NCI-H774 (cell line): Measurements from ENCODE around the gene KDM4B.
"Not testable (repeated sequence)": the region's sequence is repeated elsewhere in the genome, so short reads cannot be mapped to it uniquely, and the experiment has no call there.

Source experiments
- DNase-seq: peaks from one replicate; lab custom pipeline; 2025; lab: John Stamatoyannopoulos, UW

The KDM4B gene

DNA sequence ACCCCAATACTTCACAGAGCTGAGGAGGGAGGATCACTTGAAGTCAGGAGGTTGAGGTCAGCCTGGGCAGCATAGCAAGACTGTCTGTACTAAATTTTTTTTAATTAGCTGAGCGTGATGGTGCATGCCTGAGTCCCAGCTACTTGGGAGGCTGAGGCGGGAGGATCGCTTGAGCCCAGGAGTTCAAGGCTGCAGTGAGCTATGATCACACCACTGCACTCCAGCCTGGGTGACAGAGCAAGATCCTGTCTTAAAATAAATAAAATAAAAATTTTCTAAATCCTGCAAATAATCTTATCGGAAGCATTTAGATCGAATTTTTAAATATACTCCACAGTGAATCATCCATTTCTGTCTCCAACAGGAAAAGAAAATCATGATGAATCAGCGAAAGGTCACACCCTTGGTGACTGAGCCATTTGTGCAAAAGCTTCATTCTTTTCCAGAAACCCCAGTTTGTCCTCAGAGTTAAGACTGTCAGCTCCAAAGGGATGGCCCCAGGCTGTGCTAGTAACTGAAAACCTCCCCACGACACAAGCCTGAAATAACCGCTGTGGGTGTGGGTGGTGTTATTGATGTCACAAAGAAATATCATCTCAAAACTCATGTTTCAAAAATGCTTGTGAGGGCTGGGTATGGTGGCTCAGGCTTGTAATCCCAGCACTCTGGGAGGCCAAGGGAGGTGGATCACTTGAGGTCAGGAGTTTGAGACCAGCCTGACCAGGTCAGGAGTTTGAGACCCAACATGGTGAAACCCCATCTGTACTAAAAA is 204.1 kb downstream of the KDM4B start:
- no peak for DNase-seq

DNA sequence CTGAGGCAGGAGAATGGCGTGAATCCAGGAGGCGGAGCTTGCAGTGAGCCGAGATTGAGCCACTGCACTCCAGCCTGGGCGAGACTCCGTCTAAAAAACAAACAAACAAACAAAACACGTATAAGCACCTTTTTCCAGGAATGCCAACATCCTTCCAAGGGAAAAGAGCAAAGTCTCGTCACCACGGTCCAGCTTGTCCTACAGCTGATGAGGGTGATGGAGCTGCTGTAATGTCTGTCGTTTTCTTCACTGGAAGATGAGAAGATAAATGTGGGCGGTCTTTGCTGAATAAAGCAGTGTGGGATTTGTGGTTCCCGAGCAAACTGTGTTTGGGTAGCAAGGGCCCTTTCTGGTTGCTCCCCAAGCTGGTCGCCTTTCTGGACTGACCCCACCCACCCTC is 205.1 kb downstream of the KDM4B start:
- DNase-seq: no peak

DNA sequence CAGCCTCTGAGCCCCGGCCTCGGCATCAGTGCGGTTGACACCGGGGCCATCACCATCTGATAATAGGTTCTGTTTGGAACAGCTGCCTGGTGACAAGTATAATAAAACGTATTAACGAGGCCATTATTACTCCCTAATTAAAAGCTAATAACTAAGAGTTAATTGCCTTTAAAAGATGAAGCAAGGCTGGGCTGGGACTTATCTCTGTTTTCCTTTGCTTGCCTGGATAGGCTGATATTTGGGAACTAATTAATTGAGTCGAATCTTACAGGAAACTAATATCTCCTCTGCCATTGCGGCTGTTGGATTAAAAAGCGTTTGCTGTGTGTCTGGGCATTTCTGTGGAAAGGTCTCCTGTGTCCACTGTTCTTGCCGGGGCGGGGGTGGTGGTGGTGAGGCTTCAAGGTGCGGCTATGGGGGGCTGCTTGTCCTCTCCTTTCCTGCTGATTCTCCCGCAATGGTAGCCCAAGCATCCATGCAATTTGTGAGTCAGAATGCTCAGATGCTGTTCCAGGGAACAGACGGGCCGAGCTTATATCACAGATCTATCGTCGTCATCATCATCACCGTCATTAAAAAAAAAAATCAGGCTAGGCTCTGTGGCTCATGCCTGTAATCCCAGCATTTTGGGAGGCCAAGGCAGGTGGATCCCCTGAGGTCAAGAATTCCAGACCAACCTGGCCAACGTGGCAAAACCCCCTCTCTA is 209.0 kb downstream of the KDM4B start:
- no peak for DNase-seq

DNA sequence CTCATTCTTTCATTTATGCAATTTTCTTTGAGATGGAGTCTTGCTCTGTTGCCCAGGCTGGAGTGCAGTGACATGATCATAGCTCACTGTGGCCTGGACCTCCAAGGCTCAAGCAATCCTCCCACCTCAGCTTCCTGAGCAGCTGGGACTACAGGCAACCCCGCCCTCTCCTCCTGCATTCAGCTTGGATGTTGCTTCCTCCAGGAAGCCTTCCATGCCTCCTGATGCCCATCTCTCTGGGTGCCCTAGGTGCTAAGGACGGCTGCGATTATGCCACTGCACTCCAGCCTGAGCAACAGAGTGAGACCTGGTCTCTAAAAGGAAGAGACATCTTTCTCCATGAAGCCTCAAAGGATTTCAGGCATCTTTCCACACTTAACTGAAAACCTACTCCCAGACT is 209.9 kb downstream of the KDM4B start:
- no peak for DNase-seq

DNA sequence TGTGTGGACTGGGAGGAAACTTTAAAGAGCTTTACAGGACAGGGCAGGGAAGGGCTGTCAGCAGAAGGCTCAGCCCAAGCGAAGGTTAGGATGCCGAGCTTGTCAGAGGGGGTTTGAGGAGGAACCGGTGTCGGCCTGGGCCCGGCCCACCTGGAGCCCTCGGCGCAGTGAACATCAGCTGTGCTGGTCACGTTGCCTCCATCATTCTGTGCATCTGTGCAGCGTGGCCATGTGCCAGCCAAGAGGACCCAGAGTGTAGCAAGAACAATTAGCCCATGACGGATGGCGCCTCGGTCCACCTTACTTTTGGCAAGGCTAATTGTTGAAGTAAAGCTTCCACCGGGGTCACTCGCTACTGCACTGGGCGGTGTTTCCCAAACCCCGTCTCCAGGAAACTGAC is 210.3 kb downstream of the KDM4B start:
- DNase-seq: no peak

DNA sequence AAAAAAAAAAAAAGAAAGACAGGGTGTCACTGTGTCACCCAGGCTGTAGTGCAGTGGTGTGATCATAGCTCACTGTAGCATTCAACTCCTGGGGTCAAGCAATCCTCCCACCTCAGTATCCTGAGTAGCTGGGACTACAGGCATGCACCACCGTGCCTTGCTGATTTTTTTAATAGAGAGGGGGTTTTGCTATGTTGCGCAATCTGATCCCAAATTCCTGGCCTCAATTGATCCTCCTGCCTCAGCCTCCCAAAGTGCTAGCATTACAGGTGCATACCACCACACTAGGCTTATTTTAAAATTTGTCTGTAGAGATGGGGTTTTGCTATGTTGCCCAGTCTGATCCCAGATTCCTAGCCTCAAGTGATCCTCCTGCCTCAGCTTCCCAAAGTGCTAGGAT is 212.4 kb downstream of the KDM4B start:
- no peak for DNase-seq

DNA sequence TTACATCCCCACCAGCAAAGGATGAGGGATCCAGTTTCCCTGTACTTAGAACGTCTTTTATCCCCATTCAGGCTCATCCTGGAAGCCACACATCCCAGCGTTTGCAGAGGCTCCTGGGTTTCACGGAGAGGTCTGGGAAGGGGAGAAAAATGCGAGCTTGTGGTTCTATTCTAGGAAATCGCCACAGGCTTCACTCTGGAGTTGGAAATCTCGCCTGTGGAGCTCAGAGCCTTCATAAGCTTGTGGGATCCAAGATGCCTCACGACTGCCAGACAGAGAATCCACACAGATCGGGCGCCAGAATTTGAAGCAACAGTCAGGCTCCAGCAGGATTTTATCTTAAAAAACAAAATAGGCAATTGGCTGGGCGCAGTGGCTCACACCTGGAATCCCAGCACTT is 213.8 kb downstream of the KDM4B start:
- no peak for DNase-seq

DNA sequence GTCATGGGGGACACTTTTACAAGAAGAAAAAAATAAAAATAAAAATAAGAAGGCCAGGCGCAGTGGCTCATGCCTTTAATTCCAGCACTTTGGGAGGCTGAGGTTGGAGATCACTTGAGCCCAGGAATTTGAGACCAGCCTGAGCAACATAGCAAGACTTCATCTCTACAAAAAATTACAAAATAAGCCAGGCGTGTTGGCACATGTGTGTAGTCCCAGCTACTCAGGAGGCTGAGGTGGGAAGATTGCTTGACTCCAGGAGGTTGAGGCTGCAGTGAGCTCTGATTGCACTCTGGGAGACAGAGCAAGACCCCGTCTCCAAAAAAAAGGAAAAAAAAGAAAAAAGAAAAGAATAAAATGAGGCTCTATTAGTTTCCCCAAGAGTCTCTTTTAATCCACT is 214.7 kb downstream of the KDM4B start:
- no peak for DNase-seq

DNA sequence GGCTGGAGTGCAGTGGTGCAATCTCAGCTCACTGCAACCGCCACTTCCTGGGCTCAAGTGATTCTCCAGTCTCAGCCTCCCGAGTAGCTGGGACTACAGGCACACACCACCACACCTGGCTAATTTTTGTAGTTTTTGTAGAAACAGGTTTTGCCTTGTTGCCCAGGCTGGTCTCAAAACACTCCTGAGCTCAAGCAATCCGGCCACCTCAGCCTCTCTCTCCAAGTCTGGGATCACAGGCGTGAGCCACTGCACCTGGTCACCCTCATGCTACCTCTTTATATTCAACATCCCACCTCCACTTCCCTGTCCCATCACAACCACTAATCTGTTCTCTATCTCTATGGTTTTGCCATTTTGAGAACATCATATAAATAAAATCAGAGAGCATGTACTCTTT is 216.0 kb downstream of the KDM4B start:
- DNase-seq: no peak

DNA sequence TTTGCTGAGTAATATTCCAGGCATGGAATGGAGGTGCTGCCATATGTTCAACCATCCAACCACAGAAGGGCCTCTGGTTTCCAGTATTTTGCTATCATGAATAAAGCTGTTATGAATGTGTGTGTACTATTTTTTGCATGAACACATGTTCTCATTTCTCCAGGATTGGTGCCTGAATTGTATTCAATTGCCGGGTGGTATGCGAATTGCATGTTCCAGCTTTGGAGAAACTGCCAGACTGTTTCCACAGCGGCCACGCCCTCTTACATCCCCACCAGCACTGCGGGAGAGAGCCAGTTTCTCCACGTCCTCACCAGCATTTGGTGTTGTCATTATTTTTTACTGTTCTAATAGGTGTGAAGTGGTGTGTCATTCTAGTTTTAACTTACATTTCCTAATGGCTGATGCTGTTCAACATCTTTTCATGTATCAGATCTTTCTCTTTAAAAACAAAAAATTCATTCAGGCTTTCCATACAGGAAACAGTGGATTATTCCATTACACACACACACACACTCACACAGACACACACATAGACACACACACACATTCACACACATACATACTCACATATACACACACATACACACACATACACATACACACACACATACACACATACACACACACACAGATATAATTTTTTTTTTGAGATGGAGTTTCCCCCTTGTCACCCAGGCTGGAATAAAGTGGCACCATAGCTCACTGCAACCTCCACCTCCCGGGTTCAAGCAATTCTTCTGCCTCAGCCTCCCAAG is 217.6 kb downstream of the KDM4B start:
- no peak for DNase-seq

DNA sequence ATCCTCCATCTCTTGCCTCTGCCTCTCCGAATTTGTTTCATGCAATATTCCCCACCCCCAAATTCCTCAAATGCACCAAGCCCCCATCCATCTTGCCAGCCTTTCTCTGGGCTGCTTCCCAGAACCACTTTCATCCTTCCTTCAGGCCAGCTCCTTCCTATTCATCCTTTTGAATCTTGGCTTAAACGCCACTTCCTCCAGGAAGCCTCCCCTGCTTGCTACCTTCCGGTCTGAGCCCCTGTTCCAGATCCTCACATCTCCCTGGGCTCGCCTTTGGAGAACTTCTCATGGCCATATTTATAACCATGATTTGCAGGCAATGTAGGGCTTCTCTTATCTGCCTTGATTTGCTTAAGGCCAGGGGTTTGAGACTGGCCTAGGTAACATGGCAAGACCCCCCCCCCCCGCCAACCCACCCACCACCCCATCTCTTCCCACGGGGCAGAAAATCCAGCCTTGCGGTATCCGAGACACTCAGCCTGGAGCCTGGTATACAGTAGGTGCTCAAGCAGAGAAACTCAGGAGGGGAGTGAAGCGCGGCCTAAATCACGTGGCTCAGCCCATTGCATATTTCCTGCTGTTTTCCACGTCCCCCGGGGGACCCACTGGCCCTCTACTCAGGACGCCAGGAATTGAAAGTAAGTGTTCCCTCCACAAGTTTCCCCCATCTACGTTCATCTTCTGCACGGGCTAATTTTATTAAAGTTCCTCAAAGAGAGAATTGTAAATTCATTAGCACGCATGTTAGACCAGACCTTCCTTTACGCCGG is 219.8 kb downstream of the KDM4B start:
- no peak for DNase-seq

DNA sequence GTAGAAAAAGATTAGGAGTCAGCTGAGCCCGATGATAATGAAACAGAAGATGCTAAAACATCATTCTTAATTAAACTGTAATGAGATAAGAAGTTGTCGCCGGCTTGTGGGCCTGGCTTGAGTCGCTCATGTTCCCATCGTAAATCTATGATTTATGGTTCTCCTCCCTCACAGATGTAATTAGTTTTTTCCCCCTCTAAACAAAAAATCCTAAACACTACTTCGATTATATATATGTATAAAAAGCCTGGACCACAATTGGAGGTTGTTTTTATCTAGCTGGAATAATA is 220.3 kb downstream of the KDM4B start:
- DNase-seq: no peak

DNA sequence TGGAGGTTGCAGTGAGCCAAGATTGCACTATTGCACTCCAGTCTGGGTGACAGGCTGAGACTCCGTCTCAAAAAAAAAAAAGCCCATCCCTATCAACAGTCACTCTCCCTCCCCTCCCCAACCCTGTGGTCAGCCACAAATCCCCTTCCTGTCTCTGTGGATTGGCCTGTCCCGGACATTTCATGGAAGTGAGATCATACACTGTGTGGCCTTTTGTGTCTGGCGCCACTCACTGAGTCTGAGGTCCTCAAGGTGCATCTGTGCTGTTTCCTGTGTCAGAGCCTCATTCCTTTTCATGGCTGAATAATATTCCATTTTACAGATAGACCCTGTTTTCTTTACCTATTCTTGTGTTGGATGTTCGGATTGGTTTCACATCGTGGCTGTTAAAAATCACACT is 222.2 kb downstream of the KDM4B start:
- DNase-seq: no peak

DNA sequence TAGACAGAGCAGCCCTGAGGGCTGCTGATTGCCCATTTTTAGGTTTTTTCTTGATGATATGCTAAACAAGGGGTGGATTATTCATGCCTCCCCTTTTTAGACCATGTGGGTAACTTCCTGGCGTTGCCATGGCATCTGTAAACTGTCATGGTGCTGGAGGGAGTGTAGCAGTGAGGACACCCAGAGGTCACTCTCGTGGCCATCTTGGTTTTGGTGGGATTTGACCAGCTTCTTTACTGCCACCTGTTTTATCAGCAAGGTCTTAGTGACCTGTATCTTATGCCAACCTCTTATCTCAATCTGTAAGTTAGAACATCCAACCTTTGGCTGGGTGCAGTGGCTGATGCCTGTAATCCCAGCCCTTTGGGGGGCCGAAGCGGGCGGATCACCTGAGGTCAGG is 223.7 kb downstream of the KDM4B start:
- no peak for DNase-seq

DNA sequence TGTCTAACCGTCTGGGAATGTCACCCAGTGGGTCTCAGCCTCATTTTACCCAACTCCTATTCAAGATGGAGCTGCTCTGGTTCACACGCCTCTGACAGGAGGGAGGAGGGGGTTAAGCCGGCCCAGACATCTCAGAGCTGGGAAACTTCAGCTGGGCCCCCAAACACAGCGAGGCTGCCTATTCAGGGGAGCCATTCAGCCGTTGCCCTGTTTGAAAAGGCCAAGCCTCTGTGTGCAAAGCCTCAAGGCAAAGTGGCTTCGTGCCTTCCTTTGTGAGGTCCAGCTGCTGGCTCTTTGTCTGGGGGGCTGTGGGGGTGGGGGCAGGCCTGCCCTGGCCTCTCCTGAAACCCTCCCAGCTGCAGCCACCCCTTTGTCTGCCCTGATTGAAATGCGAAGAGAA is 224.3 kb downstream of the KDM4B start:
- no peak for DNase-seq

DNA sequence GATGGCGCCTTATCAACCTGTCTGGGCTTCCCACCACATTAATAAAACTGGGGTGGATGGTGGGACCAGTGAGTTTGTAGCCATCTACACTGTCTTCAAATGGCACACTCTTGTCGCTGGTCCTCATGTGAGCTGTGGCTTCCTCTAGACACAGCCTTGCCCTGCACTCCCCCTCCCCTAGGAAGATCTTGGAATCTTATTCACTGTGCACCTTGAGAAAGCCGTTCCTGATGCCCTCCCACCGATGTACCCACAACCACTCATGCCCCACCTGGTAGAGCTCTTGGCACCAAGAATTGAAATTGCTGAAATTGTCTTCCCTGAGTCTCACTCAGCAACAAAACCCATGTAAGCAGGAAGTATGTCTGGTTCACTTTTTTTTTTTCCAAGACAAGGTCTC is 225.7 kb downstream of the KDM4B start:
- no peak for DNase-seq

DNA sequence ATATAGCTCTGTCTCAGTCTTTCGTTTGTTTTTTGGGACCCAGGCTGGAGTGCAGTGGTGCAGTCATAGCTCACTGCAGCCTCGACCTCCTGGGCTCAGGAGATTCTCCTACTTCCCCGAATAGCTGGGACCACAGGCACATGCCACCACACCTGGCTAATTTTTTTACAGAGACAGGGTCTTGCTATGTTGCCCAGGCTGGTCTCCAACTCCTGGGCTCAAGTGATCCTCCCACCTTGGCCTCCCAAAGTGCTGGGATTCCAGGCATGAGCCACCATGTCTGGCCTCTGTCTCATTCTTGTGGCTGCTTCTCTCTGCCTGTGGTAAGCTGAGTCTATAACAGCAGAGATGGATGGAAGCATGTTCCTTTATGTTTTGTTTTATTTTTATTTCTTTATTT is 226.7 kb downstream of the KDM4B start:
- not testable (repeated sequence) for DNase-seq

DNA sequence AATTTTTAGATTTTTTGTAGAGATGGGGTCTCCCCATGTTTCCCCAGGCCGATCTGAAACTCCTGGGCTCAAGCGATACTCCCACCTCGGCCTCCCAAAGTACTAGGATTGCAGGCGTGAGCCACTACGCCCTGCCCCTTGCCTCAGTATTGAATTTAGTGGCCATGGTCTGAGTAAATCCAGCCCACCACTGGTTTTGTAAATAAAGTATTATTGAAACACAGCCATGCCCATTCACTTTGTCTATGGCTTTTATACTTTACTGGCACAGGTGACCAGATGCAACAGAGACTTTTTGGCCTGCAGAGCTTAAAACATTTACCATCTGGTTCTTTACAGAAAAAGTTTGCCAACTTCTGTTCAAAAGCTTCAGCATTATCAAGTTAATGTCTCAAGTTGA is 227.9 kb downstream of the KDM4B start:
- no peak for DNase-seq

DNA sequence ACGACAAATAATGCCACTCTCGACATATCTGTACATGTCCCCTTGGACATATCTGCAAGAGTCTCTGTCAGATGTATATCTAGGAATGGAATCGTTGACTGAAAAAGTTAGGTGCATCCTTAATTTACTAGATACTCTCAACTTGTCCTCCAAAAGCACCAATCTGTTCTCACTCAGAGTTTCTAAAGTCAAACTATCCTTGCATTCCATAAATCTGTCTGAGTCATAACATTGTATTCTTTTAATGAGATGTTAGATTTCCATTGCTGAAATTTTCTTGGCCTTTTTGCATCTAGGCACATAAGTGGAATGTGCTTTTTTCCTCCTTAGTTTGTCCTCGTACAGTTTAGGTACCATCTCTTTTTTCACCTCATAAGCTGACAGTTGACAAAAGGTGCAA is 231.9 kb downstream of the KDM4B start:
- DNase-seq: no peak

DNA sequence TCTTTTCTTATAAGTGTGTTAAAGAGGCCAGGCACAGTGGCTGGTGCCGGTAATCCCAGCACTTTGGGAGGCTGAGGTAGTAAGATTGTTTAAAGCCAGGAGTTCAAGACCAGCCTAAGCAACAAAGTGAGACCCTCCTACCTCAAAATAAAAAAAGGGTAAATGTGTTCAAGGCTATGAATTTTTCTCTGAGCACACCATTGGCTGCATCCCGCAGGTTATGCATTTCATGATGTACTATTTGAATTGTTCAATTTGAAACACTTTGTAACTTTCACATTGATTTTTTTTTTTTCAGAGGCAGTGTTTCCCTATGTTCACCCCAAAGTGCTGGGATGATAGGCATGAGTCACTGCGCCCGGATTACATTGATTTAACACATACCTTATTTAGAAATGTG is 233.6 kb downstream of the KDM4B start:
- no peak for DNase-seq
